A673 (cell line): ENCODE results near the gene TSPEAR.

Experiments used
- EZH2 ChIP-seq: fragments of 200-600 bp; sonication (generic); IDR thresholded peaks from 2 replicates; pipeline ENCODE4 v1.6.1; 2017; ENCODE audit warnings: borderline replicate concordance, low read depth, mild to moderate bottlenecking, mixed read lengths, antibody characterized with exemption, low read length; ENCODE audit not compliant: poor library complexity, severe bottlenecking
- TF ChIP-seq, protein P1 (sequence below): fragments of 300-800, 200-600 bp; sonication (generic); conservative IDR thresholded peaks from 2 replicates; pipeline ENCODE4 v1.5.1; 2017; ENCODE audit warnings: low read depth, mild to moderate bottlenecking, antibody characterized with exemption, low read length, moderate library complexity, mixed read lengths

DNA sequence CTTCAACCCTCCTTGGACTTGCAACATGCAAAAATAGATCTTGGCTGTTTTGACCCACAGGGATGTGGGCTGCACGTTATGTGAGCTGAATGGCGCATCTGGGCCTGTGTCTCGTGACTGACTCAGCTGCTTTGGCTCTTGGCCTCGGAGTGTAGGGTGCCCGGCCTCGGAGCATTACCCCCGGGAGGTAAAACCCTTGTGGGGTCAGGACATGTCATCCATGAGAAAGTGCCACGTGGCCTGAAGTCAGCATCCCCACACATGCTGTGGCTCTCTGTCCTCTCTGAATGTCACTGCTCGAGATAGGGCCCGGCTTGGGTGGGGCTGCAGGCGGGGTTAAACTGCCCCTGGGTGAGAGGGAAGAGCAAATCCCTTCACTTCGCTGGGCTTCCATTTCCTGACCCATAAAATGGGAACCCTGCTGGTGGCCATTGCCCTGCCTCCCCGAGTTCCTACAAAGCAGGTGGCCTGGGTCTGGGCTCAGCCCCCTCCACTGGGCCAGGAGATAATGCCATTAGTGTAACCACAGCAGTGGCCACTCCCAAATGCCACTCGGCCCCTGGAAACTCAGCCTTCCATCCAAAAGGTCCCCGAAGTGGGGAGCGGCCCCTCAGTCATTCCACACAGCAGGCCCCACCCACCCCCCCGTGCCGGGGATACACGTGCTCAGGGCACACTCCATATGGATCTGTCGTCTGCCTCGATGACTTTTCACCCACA, 22.8 kb upstream of the TSPEAR start:
- TF ChIP-seq, protein P1, sequence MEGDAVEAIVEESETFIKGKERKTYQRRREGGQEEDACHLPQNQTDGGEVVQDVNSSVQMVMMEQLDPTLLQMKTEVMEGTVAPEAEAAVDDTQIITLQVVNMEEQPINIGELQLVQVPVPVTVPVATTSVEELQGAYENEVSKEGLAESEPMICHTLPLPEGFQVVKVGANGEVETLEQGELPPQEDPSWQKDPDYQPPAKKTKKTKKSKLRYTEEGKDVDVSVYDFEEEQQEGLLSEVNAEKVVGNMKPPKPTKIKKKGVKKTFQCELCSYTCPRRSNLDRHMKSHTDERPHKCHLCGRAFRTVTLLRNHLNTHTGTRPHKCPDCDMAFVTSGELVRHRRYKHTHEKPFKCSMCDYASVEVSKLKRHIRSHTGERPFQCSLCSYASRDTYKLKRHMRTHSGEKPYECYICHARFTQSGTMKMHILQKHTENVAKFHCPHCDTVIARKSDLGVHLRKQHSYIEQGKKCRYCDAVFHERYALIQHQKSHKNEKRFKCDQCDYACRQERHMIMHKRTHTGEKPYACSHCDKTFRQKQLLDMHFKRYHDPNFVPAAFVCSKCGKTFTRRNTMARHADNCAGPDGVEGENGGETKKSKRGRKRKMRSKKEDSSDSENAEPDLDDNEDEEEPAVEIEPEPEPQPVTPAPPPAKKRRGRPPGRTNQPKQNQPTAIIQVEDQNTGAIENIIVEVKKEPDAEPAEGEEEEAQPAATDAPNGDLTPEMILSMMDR, result no peak
- TF ChIP-seq EZH2, result no peak
